Gastrocnemius medialis (tissue), 4 donors: ENCODE data around the gene RMDN3. TPM values are rescaled to one million over a fixed set of nuclear protein-coding genes. Genes with fewer than 3 reads are reported as not detected.

Experiments
- ATAC-seq, 2 donors: fragments of 150-250 bp; one replicate each; pipeline ENCODE4 v1.9.1; 2016
- DNase-seq, 2 donors: peaks; one replicate each; pipeline ENCODE4 v3.0.0-alpha.2; 2019
- H3K27ac ChIP-seq, 4 donors: fragments of 200-600 bp; sonication (generic); 1 replicate in 1 of 4; 2 replicates in 3 of 4; pipeline ENCODE4 v1.5.1; 2016 to 2018; ENCODE audit warnings: mild to moderate bottlenecking in 2 of 4, moderate library complexity in 1 of 4
- H3K27me3 ChIP-seq, 3 donors: fragments of 200-600 bp; sonication (generic) in 2 of 3; 1 replicate in 1 of 3; 2 replicates in 2 of 3; pipeline versions ENCODE4 v1.5.1 to v1.6.0; 2016 to 2019; ENCODE audit warnings: mild to moderate bottlenecking in 1 of 3, moderate library complexity in 1 of 3
- H3K36me3 ChIP-seq, 2 donors: fragments of 200-600 bp; sonication (generic) in 1 of 2; one replicate each; pipeline ENCODE4 v1.5.1; 2017 to 2018
- H3K4me1 ChIP-seq, 2 donors: fragments of 200-600 bp; sonication (generic) in 1 of 2; one replicate each; pipeline ENCODE4 v1.5.1; 2016 to 2017; ENCODE audit warnings: mild to moderate bottlenecking in 2 of 2
- H3K4me3 ChIP-seq, 4 donors: fragments of 200-600 bp; sonication (generic) in 3 of 4; 1 replicate in 1 of 4; 2 replicates in 3 of 4; pipeline ENCODE4 v1.5.1; 2016 to 2019; ENCODE audit warnings: mild to moderate bottlenecking in 2 of 4
- H3K9me3 ChIP-seq, 3 donors: fragments of 200-600 bp; sonication (generic) in 2 of 3; 1 replicate in 1 of 3; 2 replicates in 2 of 3; pipeline ENCODE4 v1.5.1; 2016 to 2019
- POLR2A ChIP-seq, 2 donors: fragments of 450-650 bp; IDR thresholded peaks; one replicate each; pipeline ENCODE4 v1.6.1; 2017; ENCODE audit warnings: antibody characterized with exemption in 2 of 2, mild to moderate bottlenecking in 2 of 2, moderate library complexity in 2 of 2
- in situ Hi-C, 4 donors: fragments of 200-750 bp; cut with MboI; loops; one replicate each; pipeline versions ENCODE4 v1.15.0 to v1.8.0; 2017; ENCODE audit warnings: low sequenced_read_pairs in 4 of 4
- intact Hi-C: fragments of 100-400 bp; cut with DNase I; formaldehyde crosslinking; loops from one replicate; pipeline ENCODE4 v1.15.1; 2023; ENCODE audit warnings: low total_unique reads
- total RNA-seq, 4 donors: library from RNA; depleted of rRNA; stranded (reverse); fragments of >200 nt; gene quantifications; one replicate each; pipeline versions ENCODE4 v1.1.0 to v1.2.3, GENCODE V29; 2016
- TF ChIP-seq, protein P1 (sequence below), 5 experiments: fragments of 450-650 bp in 3 of 5; fragments of 200-600 bp in 2 of 5; sonication (generic) in 2 of 5; IDR thresholded peaks in 4 of 5; conservative IDR thresholded peaks in 1 of 5; 1 replicate in 4 of 5; 2 replicates in 1 of 5; pipeline ENCODE4 v1.5.1; 2016 to 2019; ENCODE audit warnings: antibody characterized with exemption in 5 of 5, mild to moderate bottlenecking in 3 of 5, moderate library complexity in 3 of 5

The RMDN3 gene
- total RNA-seq, 4 donors from 2014 or later = 12.7 to 55.3 (median 19.6) TPM

DNA sequence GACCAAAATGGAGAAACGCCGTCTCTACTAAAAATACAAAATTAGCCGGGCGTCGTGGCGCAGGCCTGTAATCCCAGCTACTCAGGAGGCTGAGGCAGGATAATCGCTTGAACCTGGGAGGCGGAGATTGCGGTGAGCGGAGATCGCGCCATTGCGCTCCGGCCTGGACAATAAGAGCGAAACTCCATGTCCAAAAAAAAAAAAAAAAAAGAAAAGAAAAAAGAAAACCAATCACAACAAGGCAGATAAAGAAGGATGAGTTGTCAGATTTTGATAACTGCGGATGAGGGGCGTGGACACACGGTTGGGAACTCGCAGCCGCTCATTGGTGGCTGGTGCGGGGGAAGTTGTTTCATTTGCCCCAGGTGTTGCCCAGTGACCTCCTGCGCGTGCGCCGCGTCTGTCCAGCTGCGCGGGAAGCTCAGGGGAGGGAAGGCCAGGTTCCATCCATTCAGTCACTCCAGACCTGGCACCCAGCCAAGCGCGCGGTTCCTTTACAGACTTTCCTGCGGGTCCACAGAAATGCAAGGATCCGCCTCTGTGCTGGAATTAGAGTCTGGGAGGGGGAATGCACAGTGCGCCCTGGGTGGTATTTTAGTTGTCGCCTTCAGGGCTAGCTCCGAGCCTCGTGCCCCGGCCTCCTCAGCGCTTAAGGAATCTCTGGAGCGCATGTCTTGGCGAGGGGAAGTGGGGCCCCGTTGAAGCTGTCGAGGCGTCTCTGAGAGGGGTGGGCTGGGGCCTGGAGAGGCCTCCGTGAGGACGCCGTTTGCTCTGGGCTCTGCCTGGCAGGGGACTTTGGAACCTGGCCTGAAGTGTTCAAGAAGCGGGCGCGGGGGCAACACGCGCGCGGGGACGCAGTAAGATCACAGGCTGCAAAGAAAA lies 8.1 kb upstream of the RMDN3 start:
- ATAC-seq (peak; percentile 14 to 26), DNase-seq (peak in 1 of 2 donors; percentile 40)
- intact Hi-C loops (loop anchor here (5.0 to 10.0 kb wide), 2 partner anchors 44 to 352 kb away; partner anchors contain the start of genes DNAJC17, INO80 and ZFYVE19), in situ Hi-C loops (no loop called here)
- Histone ChIP-seq H3K36me3 (peaks cover 0 to 4% of the 10 kb centered on the region in 2 donors), H3K27me3 (no peaks in the 10 kb centered on the region), H3K27ac (peak overlapping the region; percentile 65 to 82 (median 74)), H3K4me3 (peak overlapping the region; percentile 57 to 66 (median 62)), H3K4me1 (peaks cover 21 to 28% of the 10 kb centered on the region in 2 donors), H3K9me3 (no peaks in the 10 kb centered on the region)
- TF ChIP-seq, protein P1, sequence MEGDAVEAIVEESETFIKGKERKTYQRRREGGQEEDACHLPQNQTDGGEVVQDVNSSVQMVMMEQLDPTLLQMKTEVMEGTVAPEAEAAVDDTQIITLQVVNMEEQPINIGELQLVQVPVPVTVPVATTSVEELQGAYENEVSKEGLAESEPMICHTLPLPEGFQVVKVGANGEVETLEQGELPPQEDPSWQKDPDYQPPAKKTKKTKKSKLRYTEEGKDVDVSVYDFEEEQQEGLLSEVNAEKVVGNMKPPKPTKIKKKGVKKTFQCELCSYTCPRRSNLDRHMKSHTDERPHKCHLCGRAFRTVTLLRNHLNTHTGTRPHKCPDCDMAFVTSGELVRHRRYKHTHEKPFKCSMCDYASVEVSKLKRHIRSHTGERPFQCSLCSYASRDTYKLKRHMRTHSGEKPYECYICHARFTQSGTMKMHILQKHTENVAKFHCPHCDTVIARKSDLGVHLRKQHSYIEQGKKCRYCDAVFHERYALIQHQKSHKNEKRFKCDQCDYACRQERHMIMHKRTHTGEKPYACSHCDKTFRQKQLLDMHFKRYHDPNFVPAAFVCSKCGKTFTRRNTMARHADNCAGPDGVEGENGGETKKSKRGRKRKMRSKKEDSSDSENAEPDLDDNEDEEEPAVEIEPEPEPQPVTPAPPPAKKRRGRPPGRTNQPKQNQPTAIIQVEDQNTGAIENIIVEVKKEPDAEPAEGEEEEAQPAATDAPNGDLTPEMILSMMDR (IDR thresholded peaks at IDR 0.05 in 4 of 5, conservative IDR thresholded peaks at IDR 0.05 in 1 of 5) = no peak
- TF ChIP-seq POLR2A (IDR thresholded peaks at IDR 0.05) = no peak

DNA sequence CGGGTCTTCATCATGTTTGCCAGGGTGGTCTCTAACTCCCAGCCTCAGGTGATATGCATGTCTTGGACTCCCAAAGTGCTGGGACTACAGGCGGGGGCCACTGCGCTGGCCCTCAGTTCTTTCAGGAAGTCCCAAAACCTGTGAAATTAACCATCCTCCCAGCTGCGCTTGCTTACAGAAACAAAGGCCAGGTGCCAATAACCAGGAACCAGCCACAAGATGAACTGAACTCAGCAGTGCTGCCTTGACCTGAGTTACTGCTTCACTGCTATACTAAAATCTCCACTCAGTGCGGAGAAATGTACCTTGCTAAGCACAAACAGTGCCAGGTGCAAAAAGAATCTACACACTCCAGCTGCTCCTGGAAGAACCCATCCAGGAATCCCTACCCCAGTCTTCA lies 4.9 kb upstream of the RMDN3 start:
- DNase-seq = no peak
- ATAC-seq = no peak
- no peak for TF ChIP-seq POLR2A (IDR thresholded peaks at IDR 0.05)
- TF ChIP-seq, protein P1 (IDR thresholded peaks at IDR 0.05 in 4 of 5, conservative IDR thresholded peaks at IDR 0.05 in 1 of 5) = no peak
- Histone ChIP-seq H3K4me3 (no peak overlapping the region), H3K36me3 (no peaks in the 10 kb centered on the region), H3K4me1 (peaks cover 23 to 26% of the 10 kb centered on the region in 2 donors), H3K27ac (no peak overlapping the region), H3K9me3 (no peaks in the 10 kb centered on the region), H3K27me3 (no peaks in the 10 kb centered on the region)
- in situ Hi-C loops = loop anchor here in 2 of 4 donors (10.0 kb wide), 1 partner anchor 45 kb away; the partner anchor contains the start of genes DNAJC17 (in 2 of the 2) and ZFYVE19 (in 2 of the 2)
- intact Hi-C loops = loop anchor here (5.0 to 10.0 kb wide), 4 partner anchors 47 to 355 kb away; partner anchors contain the start of genes CCDC32, DNAJC17, INO80 and RPUSD2

DNA sequence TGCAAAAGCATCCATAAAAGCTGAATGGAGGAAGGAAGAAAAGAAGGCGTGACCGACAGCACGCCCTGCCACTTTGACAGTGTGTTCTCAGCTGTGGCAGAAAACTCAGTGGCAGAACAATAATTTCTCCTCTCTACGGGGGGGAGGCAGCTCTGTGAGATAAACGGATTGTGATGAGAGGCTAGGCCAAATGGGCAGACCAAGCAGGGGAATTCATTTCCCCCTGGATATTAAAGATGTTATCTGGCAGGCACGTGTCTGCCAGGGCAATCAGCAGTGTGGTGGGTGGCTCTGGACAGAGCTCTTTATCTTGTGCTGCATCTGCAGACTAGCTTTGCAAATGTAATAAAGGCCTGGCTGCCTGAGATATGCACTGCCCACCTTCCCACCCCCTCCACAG lies 1.9 kb upstream of the RMDN3 start:
- TF ChIP-seq, protein P1 (IDR thresholded peaks at IDR 0.05 in 4 of 5, conservative IDR thresholded peaks at IDR 0.05 in 1 of 5) = no peak
- no peak for TF ChIP-seq POLR2A (IDR thresholded peaks at IDR 0.05)
- intact Hi-C loops = loop anchor here (5.0 to 10.0 kb wide), 2 partner anchors 190 to 258 kb away; partner anchors contain the start of genes CCDC32 and RPUSD2
- peaks cover 0 to under 1% of the 10 kb centered on the region in 2 donors for H3K36me3 ChIP-seq

DNA sequence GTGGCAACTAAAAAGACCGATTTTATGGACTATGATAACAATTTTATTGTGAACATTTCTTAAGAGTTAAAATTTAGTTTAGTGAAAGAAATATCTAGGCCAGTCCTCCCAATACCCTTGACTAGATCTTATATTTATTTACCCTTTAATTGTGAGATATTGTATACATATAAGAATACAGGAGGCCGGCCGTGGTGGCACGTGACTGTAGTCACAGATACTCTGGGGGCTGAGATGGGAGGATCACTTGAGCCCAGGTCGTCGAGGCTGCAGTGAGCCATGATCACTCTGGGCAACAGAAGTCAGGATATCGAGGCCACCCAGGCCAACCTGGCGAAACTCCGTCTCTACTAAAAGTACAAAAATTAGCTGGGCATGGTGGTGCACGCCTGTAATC lies 756 bp upstream of the RMDN3 start:
- Histone ChIP-seq H3K27me3 (no peaks in the 10 kb centered on the region), H3K27ac (peak overlapping the region; percentile 92 to 97 (median 95)), H3K4me3 (peak overlapping the region; percentile 90 to 100 (median 96)), H3K9me3 (no peaks in the 10 kb centered on the region), H3K4me1 (peaks cover 13 to 15% of the 10 kb centered on the region in 2 donors), H3K36me3 (peaks cover 0 to 12% of the 10 kb centered on the region in 2 donors)
- ATAC-seq = no peak
- no peak for DNase-seq
- in situ Hi-C loops (loop anchor here in 2 of 4 donors (10.0 kb wide), 1 partner anchor 49 kb away; the partner anchor contains the start of genes DNAJC17 (in 2 of the 2) and ZFYVE19 (in 2 of the 2)), intact Hi-C loops (loop anchor here (2.0 to 10.0 kb wide), 4 partner anchors 61 to 259 kb away; partner anchors contain the start of genes CCDC32, RAD51, RPUSD2 and VPS18)
- TF ChIP-seq, protein P1 (IDR thresholded peaks at IDR 0.05 in 4 of 5, conservative IDR thresholded peaks at IDR 0.05 in 1 of 5) = no peak
- no peak for TF ChIP-seq POLR2A (IDR thresholded peaks at IDR 0.05)

More for the DNA sequence above, 1.9 kb upstream of the RMDN3 start:
- Histone ChIP-seq H3K4me3 (no peak overlapping the region), H3K27me3 (no peaks in the 10 kb centered on the region), H3K4me1 (peaks cover 13 to 15% of the 10 kb centered on the region in 2 donors), H3K9me3 (no peaks in the 10 kb centered on the region), H3K27ac (no peak overlapping the region)
- ATAC-seq = no peak
- in situ Hi-C loops = loop anchor here in 2 of 4 donors (10.0 kb wide), 1 partner anchor 48 kb away; the partner anchor contains the start of genes DNAJC17 (in 2 of the 2) and ZFYVE19 (in 2 of the 2)
- no peak for DNase-seq
